Stimulated activated CD8-positive, alpha-beta memory T cell treated with anti-CD3 and anti-CD28 coated beads, Interleukin-15, amount 100 ng/mL, for 24 hours (primary cell): ENCODE data around the gene MVD.
A peak's percentile ranks its signal among the peaks of the same experiment; 100 is the strongest.

Source experiments
- DNase-seq: peaks from one replicate; pipeline ENCODE4 v3.0.0-alpha.2; 2020; ENCODE audit warnings: low read depth

The MVD gene

GRCh38 chr16:88697116-88697830 is 34.4 kb upstream of the MVD start:
- DNase-seq = no peak

- DNase-seq = no peak
Measured at GRCh38 chr16:88696441-88696840, 33.5 kb upstream of the MVD start.

GRCh38 chr16:88695753-88696152 is 32.9 kb upstream of the MVD start:
- DNase-seq = no peak

- DNase-seq = no peak
Measured at GRCh38 chr16:88695218-88695617, 32.3 kb upstream of the MVD start.

GRCh38 chr16:88694221-88695087 is 31.6 kb upstream of the MVD start:
- DNase-seq = no peak

GRCh38 chr16:88693420-88694177 is 30.7 kb upstream of the MVD start:
- DNase-seq = no peak

- DNase-seq = no peak
Measured at GRCh38 chr16:88692861-88693260, 30.0 kb upstream of the MVD start.

- no peak for DNase-seq
Measured at GRCh38 chr16:88691924-88692560, 29.2 kb upstream of the MVD start.

GRCh38 chr16:88691129-88691813 is 28.4 kb upstream of the MVD start:
- no peak for DNase-seq

GRCh38 chr16:88690341-88691128 is 27.6 kb upstream of the MVD start:
- DNase-seq = no peak

- DNase-seq = no peak
Measured at GRCh38 chr16:88688013-88688778, 25.3 kb upstream of the MVD start.

GRCh38 chr16:88687676-88688012 is 24.8 kb upstream of the MVD start:
- no peak for DNase-seq

- DNase-seq = no peak
Measured at GRCh38 chr16:88687254-88687576, 24.3 kb upstream of the MVD start.

GRCh38 chr16:88686439-88687253 is 23.8 kb upstream of the MVD start, which contains the start of gene SNAI3:
Gene SNAI3 (minus strand): TSS chr16:88686507. CDS start chr16:88686406, 101 bp downstream.
- peak; percentile 71 for DNase-seq

GRCh38 chr16:88686062-88686438 is 23.2 kb upstream of the MVD start:
- no peak for DNase-seq

- no peak for DNase-seq
Measured at GRCh38 chr16:88685156-88686061, 22.5 kb upstream of the MVD start.

- DNase-seq = no peak
Measured at GRCh38 chr16:88684569-88685155, 21.8 kb upstream of the MVD start.
